SU-DHL-6 (cell line): ENCODE results near the gene ELMO1.

Experiments used
- H2AFZ ChIP-seq: fragments of 200-600 bp; sonication (generic); 2 replicates; pipeline ENCODE4 v1.6.1; 2014; ENCODE audit warnings: low read depth, mild to moderate bottlenecking, moderate library complexity, mixed read lengths, antibody characterized with exemption, low read length; ENCODE audit not compliant: severe bottlenecking
- H3F3A ChIP-seq: fragments of 200-600 bp; shearing (Covaris generic); 2 replicates; pipeline ENCODE4 v1.6.0; 2016; ENCODE audit warnings: antibody characterized with exemption, mild to moderate bottlenecking; ENCODE audit not compliant: insufficient read depth
- H3K27ac ChIP-seq: fragments of 200-600 bp; sonication (generic); 2 replicates; pipeline ENCODE4 v1.5.1; 2016; ENCODE audit warnings: low read depth, mild to moderate bottlenecking, low read length, moderate library complexity, mixed read lengths
- H3K27me3 ChIP-seq: fragments of 200-600 bp; sonication (generic), shearing (Covaris generic); 2 replicates; pipeline ENCODE4 v1.6.0; 2014; ENCODE audit warnings: mild to moderate bottlenecking, low read length
- H3K36me3 ChIP-seq: fragments of 200-600 bp; sonication (generic); 2 replicates; pipeline ENCODE4 v1.6.1; 2014; ENCODE audit warnings: mild to moderate bottlenecking, low read length, mixed read lengths
- H3K4me2 ChIP-seq: fragments of 300-600, 200-600 bp; shearing (Covaris generic), sonication (generic); 2 replicates; pipeline ENCODE4 v1.6.0; 2014; ENCODE audit warnings: low read length, low read depth, mild to moderate bottlenecking; ENCODE audit not compliant: poor library complexity, severe bottlenecking
- H3K4me3 ChIP-seq: fragments of 200-600 bp; sonication (generic); 2 replicates; pipeline ENCODE4 v1.5.1; 2014; ENCODE audit warnings: antibody characterized with exemption, low read length, mild to moderate bottlenecking, mixed read lengths; ENCODE audit not compliant: insufficient read depth, poor library complexity, severe bottlenecking
- H3K79me2 ChIP-seq: fragments of 200-600 bp; sonication (generic); 2 replicates; pipeline ENCODE4 v1.6.1; 2014; ENCODE audit warnings: mild to moderate bottlenecking, low read length, moderate library complexity; ENCODE audit not compliant: insufficient read depth
- H3K9ac ChIP-seq: fragments of 200-600 bp; sonication (generic); 2 replicates; pipeline ENCODE4 v1.7.0; 2014; ENCODE audit warnings: mild to moderate bottlenecking, low read length
- H3K9me2 ChIP-seq: fragments of 200-600 bp; sonication (generic); replicated peaks from 2 replicates; pipeline ENCODE4 v1.6.1; 2014; ENCODE audit warnings: low read length; ENCODE audit not compliant: insufficient read depth
- H3K9me3 ChIP-seq: fragments of 200-600 bp; sonication (generic); 2 replicates; pipeline ENCODE4 v1.6.1; 2014; ENCODE audit warnings: low read length, mixed read lengths; ENCODE audit not compliant: insufficient read depth
- H4K20me1 ChIP-seq: fragments of 200-600 bp; sonication (generic); 2 replicates; pipeline ENCODE4 v1.6.1; 2014; ENCODE audit warnings: low read depth, mild to moderate bottlenecking, antibody characterized with exemption, low read length, moderate library complexity, mixed read lengths
- EZH2phosphoT487 ChIP-seq: fragments of 200-600 bp; sonication (generic), shearing (Covaris generic); conservative IDR thresholded peaks from 2 replicates; pipeline ENCODE4 v1.6.1; 2018; ENCODE audit warnings: mild to moderate bottlenecking, antibody characterized with exemption, low read length, moderate library complexity, mixed read lengths
- TF ChIP-seq, protein P1 (sequence below): fragments of 200-600 bp; sonication (generic); IDR thresholded peaks from one replicate; pipeline ENCODE4 v1.5.1; 2017; ENCODE audit warnings: antibody characterized with exemption, mild to moderate bottlenecking, low read length, moderate library complexity; ENCODE audit not compliant: insufficient read depth, poor library complexity, severe bottlenecking

ELMO1 gene

GRCh38 chr7:37098762-37099161 lies 349.9 kb downstream of the ELMO1 start:
- H3K4me3 ChIP-seq: no peak overlapping the region
- H3K36me3 ChIP-seq: peaks cover 14% of the 10 kb centered on the region; the same call in 1 of the 2 replicates
- H3K9me2 ChIP-seq: no peaks in the 10 kb centered on the region
- H3K9ac ChIP-seq: no peak overlapping the region
- no peaks in the 10 kb centered on the region for H4K20me1 ChIP-seq
- no peak overlapping the region for H2AFZ ChIP-seq
- no peaks in the 10 kb centered on the region for H3F3A ChIP-seq
- H3K4me2 ChIP-seq: no peak overlapping the region
- H3K9me3 ChIP-seq: no peaks in the 10 kb centered on the region
- no peaks in the 10 kb centered on the region for H3K27me3 ChIP-seq
- TF ChIP-seq EZH2phosphoT487: no peak
- TF ChIP-seq, protein P1, sequence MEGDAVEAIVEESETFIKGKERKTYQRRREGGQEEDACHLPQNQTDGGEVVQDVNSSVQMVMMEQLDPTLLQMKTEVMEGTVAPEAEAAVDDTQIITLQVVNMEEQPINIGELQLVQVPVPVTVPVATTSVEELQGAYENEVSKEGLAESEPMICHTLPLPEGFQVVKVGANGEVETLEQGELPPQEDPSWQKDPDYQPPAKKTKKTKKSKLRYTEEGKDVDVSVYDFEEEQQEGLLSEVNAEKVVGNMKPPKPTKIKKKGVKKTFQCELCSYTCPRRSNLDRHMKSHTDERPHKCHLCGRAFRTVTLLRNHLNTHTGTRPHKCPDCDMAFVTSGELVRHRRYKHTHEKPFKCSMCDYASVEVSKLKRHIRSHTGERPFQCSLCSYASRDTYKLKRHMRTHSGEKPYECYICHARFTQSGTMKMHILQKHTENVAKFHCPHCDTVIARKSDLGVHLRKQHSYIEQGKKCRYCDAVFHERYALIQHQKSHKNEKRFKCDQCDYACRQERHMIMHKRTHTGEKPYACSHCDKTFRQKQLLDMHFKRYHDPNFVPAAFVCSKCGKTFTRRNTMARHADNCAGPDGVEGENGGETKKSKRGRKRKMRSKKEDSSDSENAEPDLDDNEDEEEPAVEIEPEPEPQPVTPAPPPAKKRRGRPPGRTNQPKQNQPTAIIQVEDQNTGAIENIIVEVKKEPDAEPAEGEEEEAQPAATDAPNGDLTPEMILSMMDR: no peak
- H3K79me2 ChIP-seq: no peaks in the 10 kb centered on the region
- no peak overlapping the region for H3K27ac ChIP-seq

DNA sequence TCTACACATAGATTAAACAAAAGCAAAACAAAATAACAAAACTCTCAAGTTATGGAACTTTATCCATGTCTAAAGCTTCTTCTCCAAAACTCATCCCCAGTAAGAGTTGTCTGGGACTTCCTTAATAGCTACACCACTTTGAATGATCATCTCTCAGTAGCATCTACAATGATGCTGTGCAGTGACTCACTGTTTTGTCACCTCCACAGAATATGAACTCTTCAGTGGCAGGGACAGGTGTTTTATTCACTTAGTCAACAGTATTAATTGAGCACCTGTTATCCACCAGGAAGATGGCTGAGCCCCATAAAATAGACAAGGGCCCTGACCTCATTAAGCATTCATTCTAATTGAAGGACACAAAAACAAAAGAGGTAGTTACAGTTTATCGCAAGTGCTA lies 350.7 kb downstream of the ELMO1 start:
- no peaks in the 10 kb centered on the region for H3K27me3 ChIP-seq
- peaks cover 14% of the 10 kb centered on the region; the same call in 1 of the 2 replicates for H3K36me3 ChIP-seq
- no peak overlapping the region for H3K4me2 ChIP-seq
- H3K4me3 ChIP-seq: no peak overlapping the region
- no peak overlapping the region for H3K9ac ChIP-seq
- no peaks in the 10 kb centered on the region for H3K79me2 ChIP-seq
- TF ChIP-seq, protein P1: no peak
- no peak for TF ChIP-seq EZH2phosphoT487
- no peak overlapping the region for H2AFZ ChIP-seq
- H3K9me2 ChIP-seq: no peaks in the 10 kb centered on the region
- no peaks in the 10 kb centered on the region for H3K9me3 ChIP-seq
- H4K20me1 ChIP-seq: no peaks in the 10 kb centered on the region
- no peaks in the 10 kb centered on the region for H3F3A ChIP-seq
- H3K27ac ChIP-seq: no peak overlapping the region

- Histone ChIP-seq H3K27me3 (no peaks in the 10 kb centered on the region), H3K36me3 (peaks cover 14% of the 10 kb centered on the region; the same call in 1 of the 2 replicates), H2AFZ (no peak overlapping the region), H3K79me2 (no peaks in the 10 kb centered on the region), H3K4me2 (no peak overlapping the region), H3K9ac (no peak overlapping the region), H3F3A (no peaks in the 10 kb centered on the region), H3K9me3 (no peaks in the 10 kb centered on the region), H3K27ac (no peak overlapping the region), H4K20me1 (no peaks in the 10 kb centered on the region), H3K9me2 (no peaks in the 10 kb centered on the region), H3K4me3 (no peak overlapping the region)
- TF ChIP-seq, protein P1: peak; percentile 35
- TF ChIP-seq EZH2phosphoT487: no peak
Measured at GRCh38 chr7:37097276-37097675, 351.4 kb downstream of the ELMO1 start.
